NB4 (cell line): ENCODE results near the gene HGD.

Experiments
- DNase-seq: peaks from one replicate; pipeline ENCODE4 v3.0.0; 2010; ENCODE audit warnings: low read depth
- H3K4me3 ChIP-seq: one replicate; pipeline ENCODE4 v1.5.1; 2011; ENCODE audit warnings: mild to moderate bottlenecking, low read depth, low read length, moderate library complexity
- CTCF ChIP-seq: IDR thresholded peaks from one replicate; pipeline ENCODE4 v1.5.1; 2012; ENCODE audit warnings: low read depth, low read length
- MAX ChIP-seq: IDR thresholded peaks from 2 replicates; pipeline ENCODE4 v1.6.1; 2011; ENCODE audit warnings: low read depth, low read length
- MYC ChIP-seq: IDR thresholded peaks from 2 replicates; pipeline ENCODE4 v1.6.1; 2011; ENCODE audit warnings: low read depth, low read length
- POLR2A ChIP-seq: IDR thresholded peaks from 2 replicates; pipeline ENCODE4 v1.6.1; 2011; ENCODE audit warnings: mild to moderate bottlenecking; ENCODE audit not compliant: insufficient read length; ENCODE audit errors: extremely low read depth

Gene HGD

GRCh38 chr3:120604784-120605183 lies 77.3 kb downstream of the HGD start:
- TF ChIP-seq CTCF (no peak), MAX (no peak)
- no peak for DNase-seq
- no peak overlapping the region for H3K4me3 ChIP-seq

GRCh38 chr3:120604382-120604781 lies 77.7 kb downstream of the HGD start:
- no peak for TF ChIP-seq CTCF
- no peak for TF ChIP-seq MAX
- no peak for TF ChIP-seq POLR2A
- TF ChIP-seq MYC, result no peak
- no peak overlapping the region for H3K4me3 ChIP-seq
- no peak for DNase-seq

- H3K4me3 ChIP-seq, result no peak overlapping the region
- TF ChIP-seq MAX (no peak), POLR2A (no peak), CTCF (no peak), MYC (no peak)
Measured at GRCh38 chr3:120602682-120603081, 79.4 kb downstream of the HGD start.

GRCh38 chr3:120601554-120601953 lies 80.5 kb downstream of the HGD start:
- TF ChIP-seq POLR2A (no peak), MAX (no peak), CTCF (no peak), MYC (no peak)
- no peak overlapping the region for H3K4me3 ChIP-seq
- DNase-seq, result no peak

More at GRCh38 chr3:120602682-120603081, 79.4 kb downstream of the HGD start:
- DNase-seq, result no peak

- no peak for TF ChIP-seq MYC
- TF ChIP-seq POLR2A, result no peak
- TF ChIP-seq MAX, result no peak
- TF ChIP-seq CTCF, result no peak
- H3K4me3 ChIP-seq, result no peak overlapping the region
Measured at GRCh38 chr3:120599211-120599610, 82.8 kb downstream of the HGD start.

GRCh38 chr3:120597445-120598049 lies 84.5 kb downstream of the HGD start:
- peak overlapping the region; percentile 97 for H3K4me3 ChIP-seq
- TF ChIP-seq MAX, result no peak
- no peak for TF ChIP-seq CTCF
- DNase-seq, result no peak

More at GRCh38 chr3:120599211-120599610, 82.8 kb downstream of the HGD start:
- DNase-seq, result no peak
